ENCODE results near the gene PTCH1. TPM values are rescaled to one million over a fixed set of nuclear protein-coding genes. Genes with fewer than 3 reads are reported as not detected.

PTCH1 gene
- total RNA-seq, 1 donor from 2014 or later = 14.2 TPM

DNA sequence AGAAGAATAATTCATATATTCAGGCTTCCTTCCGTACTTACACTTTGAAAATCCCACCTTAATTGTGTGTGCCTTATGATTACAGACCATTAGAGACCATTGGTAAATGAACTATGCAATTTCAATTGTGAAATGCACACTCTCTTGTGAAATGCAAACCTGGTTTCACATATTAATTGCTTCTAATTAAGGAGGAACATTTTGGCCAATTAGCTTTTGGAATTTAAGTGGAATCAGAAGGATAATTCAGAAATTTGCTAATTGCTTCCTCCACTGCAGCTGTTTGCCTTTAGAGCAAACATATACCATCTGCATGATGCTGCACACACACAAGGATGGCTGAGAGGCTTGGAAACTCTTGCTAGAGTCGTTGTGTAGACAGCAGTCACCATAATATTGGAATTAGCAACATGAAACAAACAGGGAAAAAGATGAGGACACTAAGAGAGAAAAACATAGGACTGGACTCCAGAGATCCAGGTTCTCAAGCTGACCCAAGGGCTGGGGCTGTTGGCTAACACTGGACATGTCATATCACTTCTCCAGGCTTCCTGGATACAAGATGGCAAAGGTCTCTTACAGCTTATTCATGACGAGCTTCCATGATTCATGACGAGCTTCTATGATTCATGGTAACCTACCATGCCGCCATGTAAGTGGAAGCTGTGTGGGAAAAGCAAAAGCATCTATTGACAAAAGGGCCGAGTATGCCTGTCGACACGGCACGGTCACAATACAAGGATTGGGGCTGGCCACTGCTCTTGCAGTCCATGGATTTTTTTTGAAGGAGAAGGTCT is 78.0 kb downstream of the PTCH1 start:
- intact Hi-C loops (cut with DNase I) = no loop called here
- no peaks in the 10 kb centered on the region for H3K4me1 ChIP-seq

DNA sequence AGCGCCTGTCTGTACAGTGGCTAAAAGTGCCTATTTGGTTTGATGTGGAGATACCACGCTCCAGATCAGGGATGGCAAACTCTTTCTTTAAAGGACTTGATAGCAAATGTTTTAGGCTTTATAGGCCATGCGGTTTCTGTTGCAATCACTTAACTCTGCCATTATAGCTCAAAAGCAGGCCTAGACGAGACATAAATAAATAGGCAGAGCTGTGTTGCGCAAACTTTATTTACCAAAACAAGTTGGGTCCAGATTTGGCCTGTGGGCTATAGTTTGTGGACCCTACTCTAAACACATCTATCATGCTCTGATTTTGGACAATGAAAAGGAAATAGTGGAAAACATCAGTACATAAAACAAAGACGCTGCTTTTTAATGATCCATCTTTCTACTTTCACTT is 79.2 kb downstream of the PTCH1 start:
- DNase-seq (ENCODE audit: extremely low spot score in 2 of 2) = no peak
- no peak overlapping the region for H3K27ac ChIP-seq
- TF ChIP-seq POLR2AphosphoS5 (IDR thresholded peaks at IDR 0.05; ENCODE audit: insufficient read depth in 1 of 2, low read depth in 1 of 2) (no peak), POLR2A (IDR thresholded peaks at IDR 0.05) (no peak)
- TF ChIP-seq, protein P1, sequence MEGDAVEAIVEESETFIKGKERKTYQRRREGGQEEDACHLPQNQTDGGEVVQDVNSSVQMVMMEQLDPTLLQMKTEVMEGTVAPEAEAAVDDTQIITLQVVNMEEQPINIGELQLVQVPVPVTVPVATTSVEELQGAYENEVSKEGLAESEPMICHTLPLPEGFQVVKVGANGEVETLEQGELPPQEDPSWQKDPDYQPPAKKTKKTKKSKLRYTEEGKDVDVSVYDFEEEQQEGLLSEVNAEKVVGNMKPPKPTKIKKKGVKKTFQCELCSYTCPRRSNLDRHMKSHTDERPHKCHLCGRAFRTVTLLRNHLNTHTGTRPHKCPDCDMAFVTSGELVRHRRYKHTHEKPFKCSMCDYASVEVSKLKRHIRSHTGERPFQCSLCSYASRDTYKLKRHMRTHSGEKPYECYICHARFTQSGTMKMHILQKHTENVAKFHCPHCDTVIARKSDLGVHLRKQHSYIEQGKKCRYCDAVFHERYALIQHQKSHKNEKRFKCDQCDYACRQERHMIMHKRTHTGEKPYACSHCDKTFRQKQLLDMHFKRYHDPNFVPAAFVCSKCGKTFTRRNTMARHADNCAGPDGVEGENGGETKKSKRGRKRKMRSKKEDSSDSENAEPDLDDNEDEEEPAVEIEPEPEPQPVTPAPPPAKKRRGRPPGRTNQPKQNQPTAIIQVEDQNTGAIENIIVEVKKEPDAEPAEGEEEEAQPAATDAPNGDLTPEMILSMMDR (IDR thresholded peaks at IDR 0.05) = no peak
- no peaks in the 10 kb centered on the region for H3K9me3 ChIP-seq
- H3K4me1 ChIP-seq = no peaks in the 10 kb centered on the region
- no peaks in the 10 kb centered on the region for H3K36me3 ChIP-seq
- no peaks in the 10 kb centered on the region for H3K27me3 ChIP-seq
- intact Hi-C loops (cut with DNase I) = no loop called here
- H3K4me3 ChIP-seq = no peak overlapping the region

More for the DNA sequence above, 78.0 kb downstream of the PTCH1 start:
- Histone ChIP-seq H3K4me3 (no peak overlapping the region), H3K9me3 (no peaks in the 10 kb centered on the region), H3K27me3 (no peaks in the 10 kb centered on the region), H3K27ac (no peak overlapping the region), H3K36me3 (no peaks in the 10 kb centered on the region)
- TF ChIP-seq POLR2A (IDR thresholded peaks at IDR 0.05) (no peak), POLR2AphosphoS5 (IDR thresholded peaks at IDR 0.05; ENCODE audit: insufficient read depth in 1 of 2, low read depth in 1 of 2) (no peak)
- TF ChIP-seq, protein P1 (IDR thresholded peaks at IDR 0.05) = no peak
- no peak for DNase-seq (ENCODE audit: extremely low spot score in 2 of 2)

DNA sequence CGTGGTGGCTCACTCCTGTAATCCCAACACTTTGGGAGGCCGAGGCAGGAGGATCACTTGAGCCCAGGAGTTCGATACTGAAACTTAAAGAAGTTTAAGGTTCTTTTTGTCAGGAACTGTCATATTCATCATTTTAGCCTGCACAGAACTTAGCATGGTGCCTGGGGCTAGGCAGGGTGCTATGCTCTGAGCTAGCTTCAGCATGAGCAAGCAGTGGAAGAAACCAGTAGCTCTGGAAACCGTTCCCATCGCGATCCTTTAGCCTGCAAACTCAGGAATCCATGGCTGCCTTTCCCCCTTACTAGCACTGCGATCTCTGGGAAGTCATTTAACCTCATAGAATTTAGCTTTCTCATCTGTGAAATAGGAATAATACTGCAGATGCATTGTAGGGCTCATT is 80.4 kb downstream of the PTCH1 start:
- no peak for DNase-seq (ENCODE audit: extremely low spot score in 2 of 2)
- Histone ChIP-seq H3K9me3 (no peaks in the 10 kb centered on the region), H3K27ac (no peak overlapping the region), H3K4me1 (no peaks in the 10 kb centered on the region), H3K27me3 (no peaks in the 10 kb centered on the region), H3K36me3 (no peaks in the 10 kb centered on the region), H3K4me3 (no peak overlapping the region)
- intact Hi-C loops (cut with DNase I) = no loop called here
- TF ChIP-seq POLR2AphosphoS5 (IDR thresholded peaks at IDR 0.05; ENCODE audit: insufficient read depth in 1 of 2, low read depth in 1 of 2) (no peak), POLR2A (IDR thresholded peaks at IDR 0.05) (no peak)
- TF ChIP-seq, protein P1 (IDR thresholded peaks at IDR 0.05) = no peak

DNA sequence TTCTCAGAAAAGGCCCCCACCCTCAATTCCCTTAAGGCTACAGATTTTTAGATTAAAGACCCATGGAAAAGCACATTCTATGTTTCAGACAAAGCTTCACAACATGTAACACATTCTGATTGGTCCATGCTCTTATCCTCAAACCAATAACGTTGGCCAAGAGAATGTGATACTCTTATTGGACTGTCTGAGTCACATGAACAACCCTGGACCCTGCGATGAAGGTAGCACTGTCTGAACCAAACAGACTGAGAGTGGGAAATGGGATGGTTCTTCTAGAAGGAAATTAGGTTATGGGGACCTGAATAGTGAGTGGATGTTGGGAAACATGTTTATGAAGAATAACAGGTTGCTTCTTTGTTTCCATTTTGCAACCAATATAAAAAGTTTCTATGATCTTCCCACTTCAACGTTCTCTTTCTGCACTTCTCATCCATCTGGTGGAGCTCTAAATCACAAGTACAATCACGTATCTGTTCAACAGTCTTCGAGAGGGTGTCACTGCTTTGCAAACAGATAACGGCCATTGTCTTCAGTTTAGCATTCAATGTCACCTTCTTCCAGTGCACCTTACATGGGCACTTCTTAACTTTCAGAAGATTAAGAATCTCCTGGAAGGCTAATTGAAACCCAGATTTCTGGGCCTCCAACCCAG is 81.6 kb downstream of the PTCH1 start:
- H3K27me3 ChIP-seq = no peaks in the 10 kb centered on the region
- H3K4me3 ChIP-seq = no peak overlapping the region
- intact Hi-C loops (cut with DNase I) = no loop called here
- no peaks in the 10 kb centered on the region for H3K36me3 ChIP-seq
- no peaks in the 10 kb centered on the region for H3K9me3 ChIP-seq
- H3K4me1 ChIP-seq = no peaks in the 10 kb centered on the region
- no peak for DNase-seq (ENCODE audit: extremely low spot score in 2 of 2)
- no peak for TF ChIP-seq POLR2A (IDR thresholded peaks at IDR 0.05)
- TF ChIP-seq, protein P1 (IDR thresholded peaks at IDR 0.05) = no peak
- TF ChIP-seq POLR2AphosphoS5 (IDR thresholded peaks at IDR 0.05; ENCODE audit: insufficient read depth in 1 of 2, low read depth in 1 of 2) = no peak
- H3K27ac ChIP-seq = no peak overlapping the region
